Fibroblast of lung (primary cell): ENCODE results near the gene VSTM2B.

Experiments
- CTCF ChIP-seq, 2 donors: IDR thresholded peaks in 1 of 2; conservative IDR thresholded peaks in 1 of 2; 1 replicate in 1 of 2; 2 replicates in 1 of 2; pipeline ENCODE4 v1.5.1; 2011 to 2012; ENCODE audit warnings: low read length in 2 of 2, control low read depth in 1 of 2, inconsistent platforms in 1 of 2, low read depth in 1 of 2, mild to moderate bottlenecking in 1 of 2
- EZH2 ChIP-seq: IDR thresholded peaks from 2 replicates; pipeline ENCODE4 v1.5.1; 2012; ENCODE audit warnings: low read length, control low read depth, mild to moderate bottlenecking; ENCODE audit errors: missing control alignments

GRCh38 chr19:29517946-29518345 lies 7.8 kb upstream of the VSTM2B start:
- no peak for TF ChIP-seq CTCF (conservative IDR thresholded peaks at IDR 0.05 in 1 of 2, IDR thresholded peaks at IDR 0.05 in 1 of 2; ENCODE audit: low read depth in 1 of 2, low read length in 2 of 2)
- TF ChIP-seq EZH2, result no peak
